22Rv1 (cell line): ENCODE measurements around the gene NMB.
A peak's percentile ranks its signal among the peaks of the same experiment; 100 is the strongest.

Experiments
- H3K27ac ChIP-seq: fragments of 450-650 bp; 2 replicates; pipeline ENCODE4 v1.5.1; 2017
- CTCF ChIP-seq: fragments of 450-650 bp; IDR thresholded peaks from 2 replicates; pipeline ENCODE4 v1.5.1; 2017; ENCODE audit warnings: mild to moderate bottlenecking
- ZFX ChIP-seq: fragments of 450-650 bp; IDR thresholded peaks from 2 replicates; pipeline ENCODE4 v1.6.1; 2017; ENCODE audit warnings: antibody characterized with exemption, borderline replicate concordance

NMB gene

GRCh38 chr15:84690342-84690741 lies 32.3 kb upstream of the NMB start:
- peak overlapping the region; percentile 6; the same call in 1 of the 2 replicates for H3K27ac ChIP-seq
- TF ChIP-seq CTCF (no peak), ZFX (no peak)

- TF ChIP-seq CTCF (no peak), ZFX (no peak)
- peak overlapping the region; percentile 6; the same call in 1 of the 2 replicates for H3K27ac ChIP-seq
Observed at GRCh38 chr15:84689858-84690257, 31.9 kb upstream of the NMB start.

- peak overlapping the region; percentile 25; the same call in 1 of the 2 replicates for H3K27ac ChIP-seq
Observed at GRCh38 chr15:84686446-84686845, 28.4 kb upstream of the NMB start.

GRCh38 chr15:84685304-84685703 lies 27.3 kb upstream of the NMB start:
- no peak for TF ChIP-seq ZFX
- TF ChIP-seq CTCF: no peak
- H3K27ac ChIP-seq: peak overlapping the region; percentile 25; the same call in 1 of the 2 replicates

GRCh38 chr15:84684092-84684491 lies 26.1 kb upstream of the NMB start:
- peak overlapping the region; percentile 25; the same call in 1 of the 2 replicates for H3K27ac ChIP-seq
- TF ChIP-seq ZFX: no peak

GRCh38 chr15:84681831-84682230 lies 23.8 kb upstream of the NMB start:
- H3K27ac ChIP-seq: 0 out of 2 replicates have a peak overlapping the region, but pooled peaks have one; percentile 9
- TF ChIP-seq ZFX: no peak
- TF ChIP-seq CTCF: no peak

GRCh38 chr15:84671211-84671610 lies 13.2 kb upstream of the NMB start:
- TF ChIP-seq CTCF (no peak), ZFX (no peak)
- H3K27ac ChIP-seq: peak overlapping the region; percentile 20

- no peak overlapping the region for H3K27ac ChIP-seq
- TF ChIP-seq ZFX: no peak
- TF ChIP-seq CTCF: no peak
Observed at GRCh38 chr15:84669726-84670125, 11.7 kb upstream of the NMB start.
